ENCODE results near the gene BMPR1A.
"Not testable (repeated sequence)": the region's sequence is repeated elsewhere in the genome, so short reads cannot be mapped to it uniquely, and the experiment has no call there.

Gene BMPR1A

DNA sequence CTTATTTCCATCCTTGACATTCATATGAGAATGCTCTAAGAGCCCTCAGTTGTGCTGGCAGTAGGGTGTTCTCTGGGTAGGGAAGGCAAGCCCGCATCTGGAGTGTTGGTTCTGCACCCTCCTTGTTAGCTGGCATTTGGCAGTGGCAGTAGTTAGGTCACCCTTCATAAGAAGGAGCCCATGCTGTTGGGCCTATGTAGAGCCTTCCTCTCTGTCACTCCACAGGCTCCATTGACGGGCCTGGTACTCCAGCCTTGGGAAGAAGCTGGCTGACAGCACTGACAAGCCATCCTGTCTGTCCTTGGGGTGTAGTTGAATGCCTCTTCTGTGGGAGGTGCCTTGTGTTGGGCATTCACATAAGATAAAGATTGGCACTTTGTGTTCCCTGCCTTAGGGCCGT lies 89.7 kb downstream of the BMPR1A start:
- no peak for DNase-seq (ENCODE audit: low read depth in 2 of 2, low spot score in 1 of 2)

DNA sequence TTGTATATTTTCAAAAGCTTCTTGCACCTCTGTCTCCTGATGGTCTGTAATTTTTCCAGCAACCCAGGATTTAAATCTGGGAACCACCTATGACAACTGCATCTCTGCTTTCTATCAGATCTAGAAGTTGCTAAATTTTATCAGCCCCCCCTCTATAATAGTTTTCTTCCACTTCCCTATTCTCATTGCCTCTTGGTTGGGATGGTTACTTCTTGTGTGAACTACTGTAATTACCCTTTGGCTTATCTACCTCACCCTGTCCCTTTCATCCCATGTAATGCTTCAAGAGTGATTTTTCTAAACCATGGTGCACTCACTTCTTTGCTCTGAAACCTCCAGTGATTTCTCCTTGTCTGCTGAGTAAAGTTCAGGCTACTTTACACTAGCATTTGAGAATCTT lies 92.3 kb downstream of the BMPR1A start:
- DNase-seq (ENCODE audit: low read depth in 2 of 2, low spot score in 1 of 2): no peak

- no peak for DNase-seq (ENCODE audit: low read depth in 2 of 2, low spot score in 1 of 2)
Measured at GRCh38 chr10:86849181-86849894, 92.9 kb downstream of the BMPR1A start.

DNA sequence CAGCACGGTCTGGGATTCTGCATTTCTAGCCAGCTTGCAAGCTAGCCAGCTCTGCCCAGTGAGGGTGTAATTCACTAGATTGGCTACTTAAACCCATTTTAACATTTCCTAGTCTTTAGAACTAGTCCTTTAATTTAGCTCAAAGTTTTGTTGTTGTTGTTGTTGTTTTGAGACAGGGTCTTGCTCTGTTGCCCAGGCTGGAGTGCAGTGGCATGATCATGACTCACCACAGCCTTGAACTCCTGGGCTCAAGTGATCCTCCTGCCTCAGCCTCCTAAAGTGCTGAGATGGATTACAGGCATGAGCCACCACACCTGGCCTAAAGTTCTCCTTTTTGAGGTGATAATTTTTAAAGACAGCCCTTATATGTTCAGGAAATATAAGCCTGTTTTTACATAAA lies 94.1 kb downstream of the BMPR1A start:
- no peak for DNase-seq (ENCODE audit: low read depth in 2 of 2, low spot score in 1 of 2)

- DNase-seq (ENCODE audit: low read depth in 2 of 2, low spot score in 1 of 2): no peak
Measured at GRCh38 chr10:86851328-86852207, 95.1 kb downstream of the BMPR1A start.

GRCh38 chr10:86853582-86853981 lies 97.2 kb downstream of the BMPR1A start:
- not testable (repeated sequence) for DNase-seq (ENCODE audit: low read depth in 2 of 2, low spot score in 1 of 2)

DNA sequence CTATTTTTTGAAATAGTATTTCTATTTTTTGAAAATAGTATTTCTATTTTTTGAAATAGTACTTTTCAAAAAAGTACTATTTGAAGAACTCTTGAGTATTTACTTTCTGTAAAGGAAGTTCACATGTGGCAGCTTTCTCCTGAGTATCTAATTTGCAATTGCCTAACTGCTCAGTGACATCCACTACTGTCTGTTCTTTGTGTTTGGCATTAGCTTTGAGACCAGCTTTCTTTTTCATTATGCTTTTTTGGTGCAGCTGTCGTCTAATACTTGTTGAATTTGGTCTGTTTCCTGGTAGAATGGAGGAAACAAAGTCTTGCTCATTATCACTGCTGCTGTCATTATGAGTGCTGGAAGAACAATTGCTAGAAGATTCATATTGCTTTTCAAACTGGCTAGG lies 99.1 kb downstream of the BMPR1A start:
- DNase-seq (ENCODE audit: low read depth in 2 of 2, low spot score in 1 of 2): no peak

DNA sequence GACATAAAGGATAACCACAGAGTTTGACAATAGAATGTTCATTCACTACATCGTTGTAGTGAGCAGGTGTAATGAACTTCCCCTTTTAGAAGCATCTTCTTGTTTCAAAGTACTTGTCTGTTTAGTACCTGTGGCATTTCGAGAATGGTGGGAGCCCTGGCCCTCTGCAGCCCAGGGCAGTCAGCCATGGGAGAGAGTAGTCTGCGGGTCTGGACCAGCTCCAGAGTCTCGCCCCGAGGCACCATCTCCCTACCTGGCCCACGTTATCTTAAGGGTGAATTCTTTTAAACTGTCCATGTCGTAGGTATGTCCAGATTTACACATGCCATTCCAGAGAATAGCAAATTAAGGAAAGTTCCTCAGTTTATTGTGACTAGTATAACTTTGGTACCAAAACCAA lies 99.7 kb downstream of the BMPR1A start:
- DNase-seq (ENCODE audit: low read depth in 2 of 2, low spot score in 1 of 2): no peak

DNA sequence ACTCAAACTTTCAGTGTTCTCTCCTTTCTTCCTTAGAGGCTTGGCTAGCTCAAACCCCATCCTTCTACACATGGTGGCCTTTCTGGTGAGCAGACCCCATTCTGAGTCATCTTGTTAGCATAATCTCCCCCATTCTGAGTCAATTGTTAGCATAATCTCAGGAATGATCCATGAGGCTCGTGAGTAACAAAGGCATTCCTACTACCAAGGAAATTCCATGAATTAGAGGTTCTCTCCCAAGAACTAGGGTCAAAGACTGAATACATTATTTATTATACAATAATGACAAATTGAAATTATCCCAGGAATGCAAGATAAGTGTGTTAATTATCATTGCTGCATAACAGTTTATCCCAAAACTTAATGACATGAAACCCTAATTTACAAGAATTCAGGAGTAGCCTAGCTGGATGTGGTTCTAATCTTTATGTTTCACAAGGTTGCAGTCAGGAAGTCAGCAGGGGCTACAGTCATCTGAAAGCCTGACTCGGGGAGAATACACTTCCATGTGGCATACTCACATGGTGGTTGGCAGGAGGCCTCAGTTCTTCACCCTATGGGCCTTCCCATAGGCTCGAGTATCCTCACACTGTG lies 100.8 kb downstream of the BMPR1A start:
- no peak for DNase-seq (ENCODE audit: low read depth in 2 of 2, low spot score in 1 of 2)

- DNase-seq (ENCODE audit: low read depth in 2 of 2, low spot score in 1 of 2): no peak
Measured at GRCh38 chr10:86858011-86858410, 101.6 kb downstream of the BMPR1A start.

DNA sequence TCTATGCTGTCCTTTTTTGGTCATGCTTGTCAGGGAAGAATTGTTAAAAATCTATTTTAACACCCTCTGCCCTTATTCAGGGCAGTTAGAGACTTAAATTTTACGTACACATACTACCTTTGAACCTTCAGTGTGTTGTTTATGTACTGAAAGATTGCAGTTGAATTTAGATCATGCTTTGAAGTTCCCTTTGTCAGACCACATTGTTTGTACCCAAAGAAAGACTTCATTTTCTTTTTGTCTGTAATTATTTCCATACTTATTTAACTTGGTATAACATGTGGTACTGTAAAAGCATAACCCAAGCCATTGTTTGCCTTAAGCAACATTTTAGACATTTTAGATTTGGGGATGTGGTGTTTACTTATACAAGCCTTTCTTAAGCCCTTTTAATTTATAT lies 104.9 kb downstream of the BMPR1A start:
- DNase-seq (ENCODE audit: low read depth in 2 of 2, low spot score in 1 of 2): no peak

DNA sequence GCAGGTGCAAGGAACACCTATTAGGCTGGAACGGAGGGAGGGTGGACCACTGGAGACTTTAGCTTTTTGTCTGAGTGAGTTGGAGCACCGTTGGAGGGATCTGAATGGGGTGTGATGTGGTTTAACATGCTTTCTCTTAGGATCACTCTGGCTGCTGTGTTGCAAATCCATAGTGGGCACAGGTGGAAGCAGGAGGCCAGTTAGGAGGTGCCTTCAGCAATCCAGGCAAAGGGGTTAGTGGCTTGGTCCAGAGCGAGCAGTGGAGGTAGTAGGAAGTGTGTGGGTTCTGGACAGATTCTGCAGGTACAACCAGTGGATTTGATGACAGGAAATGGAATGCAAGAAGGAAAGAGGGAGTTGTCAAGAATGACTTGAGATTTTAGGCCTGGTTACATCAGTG lies 106.0 kb downstream of the BMPR1A start:
- DNase-seq (ENCODE audit: low read depth in 2 of 2, low spot score in 1 of 2): no peak

DNA sequence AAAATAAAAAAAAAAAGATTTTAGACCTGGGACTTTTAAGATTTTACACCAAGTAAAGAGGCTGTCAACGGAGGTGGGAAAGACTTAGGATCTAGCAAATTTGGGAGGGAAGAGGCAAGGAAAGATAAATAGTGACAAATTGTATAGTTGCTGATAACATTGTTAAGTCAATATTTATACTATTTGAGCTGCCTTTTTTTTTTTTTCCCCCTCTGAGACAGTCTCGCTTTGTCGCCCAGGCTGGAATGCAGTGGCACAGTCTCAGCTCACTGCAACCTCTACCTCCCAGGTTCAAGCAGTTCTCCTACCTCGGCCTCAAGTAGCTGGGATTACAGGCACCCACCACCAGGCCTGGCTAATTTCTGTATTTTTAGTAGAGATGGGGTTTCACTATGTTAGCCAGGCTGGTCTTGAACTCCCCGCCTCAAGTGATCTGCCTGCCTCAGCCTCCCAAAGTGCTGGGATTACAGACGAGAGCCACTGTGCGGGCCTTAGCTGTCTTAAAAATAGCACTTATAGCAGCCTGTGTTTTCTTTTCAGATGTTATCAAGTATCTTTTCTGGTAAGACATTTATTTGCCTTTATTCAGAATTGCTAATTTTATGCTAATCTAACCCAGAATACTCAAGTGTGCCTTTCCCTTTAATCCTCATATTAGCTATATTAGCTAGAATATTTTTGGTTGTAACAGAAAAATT lies 106.5 kb downstream of the BMPR1A start:
- DNase-seq (ENCODE audit: low read depth in 2 of 2, low spot score in 1 of 2): no peak

- DNase-seq (ENCODE audit: low read depth in 2 of 2, low spot score in 1 of 2): no peak
Measured at GRCh38 chr10:86863484-86863842, 107.0 kb downstream of the BMPR1A start.

DNA sequence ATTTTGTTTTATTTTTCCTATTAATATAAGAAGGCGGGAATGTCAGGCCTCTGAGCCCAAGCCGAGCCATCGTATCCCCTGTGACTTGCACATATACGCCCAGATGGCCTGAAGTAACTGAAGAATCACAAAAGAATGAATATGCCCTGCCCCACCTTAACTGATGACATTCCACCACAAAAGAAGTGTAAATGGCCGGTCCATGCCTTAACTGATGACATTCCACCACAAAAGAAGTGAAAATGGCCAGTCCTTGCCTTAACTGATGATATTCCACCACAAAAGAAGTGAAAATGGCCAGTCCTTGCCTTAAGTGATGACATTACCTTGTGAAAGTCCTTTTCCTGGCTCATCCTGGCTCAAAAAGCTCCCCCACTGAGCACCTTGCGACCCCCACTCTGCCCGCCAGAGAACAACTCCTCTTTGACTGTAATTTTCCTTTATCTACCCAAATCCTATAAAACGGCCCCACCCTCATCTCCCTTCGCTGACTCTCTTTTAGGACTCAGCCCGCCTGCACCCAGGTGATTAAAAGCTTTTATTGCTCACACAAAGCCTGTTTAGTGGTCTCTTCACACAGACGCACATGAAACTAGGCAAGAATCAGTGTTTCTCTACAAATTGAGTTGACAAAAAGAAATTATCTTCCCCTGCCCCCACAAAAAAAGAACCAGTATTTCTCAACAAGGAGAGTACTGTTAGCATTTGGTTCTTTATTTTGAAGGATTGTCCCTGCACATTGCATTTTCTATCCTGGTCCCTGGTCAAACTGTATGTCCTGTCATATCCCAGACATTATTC lies 108.8 kb downstream of the BMPR1A start:
- DNase-seq (ENCODE audit: low read depth in 2 of 2, low spot score in 1 of 2): not testable (repeated sequence)

DNA sequence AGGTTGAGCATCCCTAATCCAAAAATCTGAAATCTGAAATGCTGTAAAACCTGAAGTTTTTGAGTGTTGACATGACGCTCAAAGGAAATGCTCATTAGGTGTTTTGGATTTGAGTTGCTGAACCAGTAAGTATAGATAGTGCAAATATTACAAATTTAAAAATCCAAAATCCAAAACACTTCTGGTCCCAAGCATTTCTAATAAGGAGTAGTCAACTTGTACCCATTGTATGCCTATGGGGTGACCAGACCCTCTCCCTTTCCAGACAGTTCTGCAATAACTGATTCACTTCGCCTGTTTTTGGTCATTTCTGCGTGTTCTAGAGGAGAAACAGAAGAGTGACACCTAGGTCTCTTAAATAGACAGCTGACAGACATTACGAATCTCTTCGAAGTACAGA lies 110.7 kb downstream of the BMPR1A start:
- no peak for DNase-seq (ENCODE audit: low read depth in 2 of 2, low spot score in 1 of 2)

GRCh38 chr10:86868353-86868752 lies 111.9 kb downstream of the BMPR1A start:
- DNase-seq (ENCODE audit: low read depth in 2 of 2, low spot score in 1 of 2): no peak

GRCh38 chr10:86870679-86871078 lies 114.3 kb downstream of the BMPR1A start:
- DNase-seq (ENCODE audit: low read depth in 2 of 2, low spot score in 1 of 2): no peak

GRCh38 chr10:86871563-86872183 lies 115.3 kb downstream of the BMPR1A start:
- DNase-seq (ENCODE audit: low read depth in 2 of 2, low spot score in 1 of 2): no peak

- no peak for DNase-seq (ENCODE audit: low read depth in 2 of 2, low spot score in 1 of 2)
Measured at GRCh38 chr10:86872757-86873156, 116.3 kb downstream of the BMPR1A start.

Data from stimulated activated CD8-positive, alpha-beta memory T cell treated with anti-CD3 and anti-CD28 coated beads, Interleukin-4, amount 100 ng/mL, for 1 hour (primary cell).